ENCODE measurements around the gene TNS3. TPM values are rescaled to one million over a fixed set of nuclear protein-coding genes. Genes with fewer than 3 reads are reported as not detected.

The TNS3 gene
- total RNA-seq, 1 donor from 2014 or later: 426 TPM

DNA sequence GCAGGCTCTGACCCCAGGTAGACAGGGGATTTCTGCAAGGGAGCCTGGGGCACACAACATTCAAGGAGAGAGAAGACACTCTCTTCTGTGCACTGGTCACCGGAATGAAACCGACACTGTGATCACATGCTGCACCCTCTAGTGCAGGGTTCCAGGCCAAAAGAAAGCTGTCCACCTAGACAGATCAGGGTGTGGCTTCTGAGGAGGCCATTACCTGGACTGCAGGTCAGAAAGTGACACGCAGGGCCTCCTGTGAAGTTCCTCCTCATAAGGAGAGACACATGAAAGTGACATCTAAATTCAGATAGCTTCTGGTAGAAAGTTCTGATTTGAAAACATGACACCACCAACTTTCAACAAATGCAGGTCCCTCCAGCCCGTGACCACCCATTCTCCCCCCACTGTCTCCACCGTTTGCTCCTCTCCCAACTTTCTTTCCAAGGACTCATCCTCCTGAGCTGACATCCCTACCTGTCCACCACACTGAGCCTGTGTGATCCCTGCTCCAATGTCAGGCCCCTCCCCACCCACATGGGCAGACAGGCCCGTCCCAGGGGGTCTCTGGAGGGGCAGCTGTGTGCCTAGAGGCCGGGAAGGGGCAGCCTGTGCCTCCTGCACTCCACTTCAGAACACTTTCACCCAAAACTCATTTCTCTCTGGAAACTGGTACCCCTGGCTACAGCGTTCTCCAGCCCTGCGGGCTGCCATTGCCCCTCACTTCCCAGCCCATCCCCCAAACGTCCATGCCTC lies 198.0 kb downstream of the TNS3 start:
- Mint-ChIP-seq H3K36me3 (ENCODE audit: low read depth) (peaks cover 48% of the 10 kb centered on the region), H3K9me3 (ENCODE audit: low read depth) (no peaks in the 10 kb centered on the region), H3K4me1 (ENCODE audit: low read depth) (peaks cover 81% of the 10 kb centered on the region), H3K4me3 (ENCODE audit: unreplicated experiment) (no peak overlapping the region), H3K27me3 (ENCODE audit: low read depth) (no peaks in the 10 kb centered on the region), H3K27ac (ENCODE audit: unreplicated experiment) (peak overlapping the region; percentile 64)
- TF ChIP-seq, protein P1, sequence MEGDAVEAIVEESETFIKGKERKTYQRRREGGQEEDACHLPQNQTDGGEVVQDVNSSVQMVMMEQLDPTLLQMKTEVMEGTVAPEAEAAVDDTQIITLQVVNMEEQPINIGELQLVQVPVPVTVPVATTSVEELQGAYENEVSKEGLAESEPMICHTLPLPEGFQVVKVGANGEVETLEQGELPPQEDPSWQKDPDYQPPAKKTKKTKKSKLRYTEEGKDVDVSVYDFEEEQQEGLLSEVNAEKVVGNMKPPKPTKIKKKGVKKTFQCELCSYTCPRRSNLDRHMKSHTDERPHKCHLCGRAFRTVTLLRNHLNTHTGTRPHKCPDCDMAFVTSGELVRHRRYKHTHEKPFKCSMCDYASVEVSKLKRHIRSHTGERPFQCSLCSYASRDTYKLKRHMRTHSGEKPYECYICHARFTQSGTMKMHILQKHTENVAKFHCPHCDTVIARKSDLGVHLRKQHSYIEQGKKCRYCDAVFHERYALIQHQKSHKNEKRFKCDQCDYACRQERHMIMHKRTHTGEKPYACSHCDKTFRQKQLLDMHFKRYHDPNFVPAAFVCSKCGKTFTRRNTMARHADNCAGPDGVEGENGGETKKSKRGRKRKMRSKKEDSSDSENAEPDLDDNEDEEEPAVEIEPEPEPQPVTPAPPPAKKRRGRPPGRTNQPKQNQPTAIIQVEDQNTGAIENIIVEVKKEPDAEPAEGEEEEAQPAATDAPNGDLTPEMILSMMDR (IDR thresholded peaks at IDR 0.05): no peak
- no peak for DNase-seq (ENCODE audit: low spot score)

GRCh38 chr7:47383072-47383471 lies 198.8 kb downstream of the TNS3 start:
- no peaks in the 10 kb centered on the region for H3K27me3 Mint-ChIP-seq (ENCODE audit: low read depth)

DNA sequence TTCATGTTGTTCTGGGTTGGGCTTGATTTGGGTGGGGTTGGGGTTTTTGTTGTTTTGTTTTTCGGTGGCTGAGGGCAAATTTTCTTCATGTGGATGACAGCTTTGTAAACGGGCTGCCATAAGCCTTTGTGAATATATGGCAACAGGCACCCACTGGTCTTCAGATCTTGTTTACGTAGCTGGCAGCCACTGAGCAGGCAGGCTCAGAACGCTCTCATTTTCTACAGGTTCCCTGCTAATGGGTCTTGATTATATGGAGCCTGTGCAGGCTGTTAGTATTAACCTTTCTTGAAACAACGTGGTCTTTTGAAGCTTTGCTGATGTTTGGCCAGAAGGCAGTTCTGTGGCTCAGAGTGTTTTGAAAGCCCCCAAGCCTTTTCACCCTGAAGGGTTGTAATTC lies 199.7 kb downstream of the TNS3 start:
- DNase-seq (ENCODE audit: low spot score): no peak
- Mint-ChIP-seq H3K27ac (ENCODE audit: unreplicated experiment) (peak overlapping the region; percentile 33), H3K27me3 (ENCODE audit: low read depth) (no peaks in the 10 kb centered on the region), H3K4me3 (ENCODE audit: unreplicated experiment) (no peak overlapping the region), H3K9me3 (ENCODE audit: low read depth) (no peaks in the 10 kb centered on the region), H3K36me3 (ENCODE audit: low read depth) (peaks cover 47% of the 10 kb centered on the region), H3K4me1 (ENCODE audit: low read depth) (peaks cover 93% of the 10 kb centered on the region)
- TF ChIP-seq, protein P1 (IDR thresholded peaks at IDR 0.05): no peak

More at GRCh38 chr7:47383072-47383471, 198.8 kb downstream of the TNS3 start:
- Mint-ChIP-seq H3K4me3 (ENCODE audit: unreplicated experiment) (no peak overlapping the region), H3K27ac (ENCODE audit: unreplicated experiment) (peak overlapping the region; percentile 45), H3K36me3 (ENCODE audit: low read depth) (peaks cover 47% of the 10 kb centered on the region), H3K9me3 (ENCODE audit: low read depth) (no peaks in the 10 kb centered on the region), H3K4me1 (ENCODE audit: low read depth) (peaks cover 86% of the 10 kb centered on the region)
- DNase-seq (ENCODE audit: low spot score): no peak
- TF ChIP-seq, protein P1 (IDR thresholded peaks at IDR 0.05): peak; percentile 24

DNA sequence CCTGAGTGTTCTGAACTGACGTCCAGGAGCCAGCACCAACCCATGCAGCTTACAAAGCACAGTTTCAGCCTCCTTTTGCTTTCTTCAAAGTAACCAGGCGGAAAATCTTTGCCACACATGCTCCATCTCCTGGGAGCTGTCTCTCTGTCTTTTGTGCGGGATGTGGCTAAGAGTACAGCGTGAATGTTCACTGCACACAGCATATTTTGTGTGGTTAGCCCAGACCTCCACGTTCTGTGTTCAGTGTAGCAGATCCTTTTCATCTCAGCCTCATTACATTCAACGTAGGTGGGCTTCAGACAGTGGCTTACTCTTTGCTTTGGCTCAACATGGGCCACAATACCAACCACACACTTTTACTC lies 200.8 kb downstream of the TNS3 start:
- peaks cover 43% of the 10 kb centered on the region for H3K36me3 Mint-ChIP-seq (ENCODE audit: low read depth)
- H3K27ac Mint-ChIP-seq (ENCODE audit: unreplicated experiment): peak overlapping the region; percentile 80
- H3K4me1 Mint-ChIP-seq (ENCODE audit: low read depth): peaks cover 95% of the 10 kb centered on the region
- no peak overlapping the region for H3K4me3 Mint-ChIP-seq (ENCODE audit: unreplicated experiment)
- H3K9me3 Mint-ChIP-seq (ENCODE audit: low read depth): no peaks in the 10 kb centered on the region
- TF ChIP-seq, protein P1 (IDR thresholded peaks at IDR 0.05): no peak
- H3K27me3 Mint-ChIP-seq (ENCODE audit: low read depth): no peaks in the 10 kb centered on the region
- DNase-seq (ENCODE audit: low spot score): no peak

DNA sequence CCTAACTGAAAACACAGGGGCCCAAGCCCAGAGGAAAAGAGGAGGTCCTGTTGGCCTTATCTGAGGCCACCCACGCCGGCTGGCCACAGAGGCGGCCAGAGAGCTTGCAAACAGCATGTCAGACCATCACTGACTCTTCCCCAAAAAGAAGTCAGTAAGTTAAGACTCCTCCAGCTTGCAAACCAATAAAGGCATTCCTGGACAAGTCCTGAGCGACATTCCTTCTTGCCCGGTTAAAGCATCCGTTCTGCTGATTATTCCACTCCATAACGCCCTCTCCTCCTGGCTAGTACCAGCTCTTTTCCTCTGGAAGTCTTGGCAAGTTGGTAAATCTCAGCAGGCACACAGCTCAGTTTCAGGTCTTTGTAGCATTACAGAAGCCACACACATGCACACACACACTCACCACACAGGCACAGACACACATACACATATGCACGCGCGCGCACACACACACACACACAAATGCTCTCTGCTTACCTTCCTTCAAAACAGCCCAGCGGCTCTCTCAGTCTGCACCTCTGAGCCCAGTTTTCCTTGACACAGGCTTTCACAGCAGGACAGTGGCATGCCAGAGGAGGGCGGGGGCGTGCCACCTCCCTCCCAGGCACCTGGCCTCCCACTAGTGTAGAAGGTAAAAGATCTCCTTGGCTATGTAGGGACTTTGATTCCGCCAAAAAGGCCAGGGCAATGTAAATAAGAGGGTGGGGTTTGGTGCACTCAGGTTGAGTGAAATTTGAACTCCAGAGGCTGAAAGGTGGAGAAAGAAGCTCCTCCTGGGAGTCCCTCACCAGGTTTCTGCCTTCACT lies 201.4 kb downstream of the TNS3 start:
- H3K27me3 Mint-ChIP-seq (ENCODE audit: low read depth): no peaks in the 10 kb centered on the region
- TF ChIP-seq, protein P1 (IDR thresholded peaks at IDR 0.05): no peak
- no peak overlapping the region for H3K4me3 Mint-ChIP-seq (ENCODE audit: unreplicated experiment)
- H3K36me3 Mint-ChIP-seq (ENCODE audit: low read depth): peaks cover 43% of the 10 kb centered on the region
- H3K9me3 Mint-ChIP-seq (ENCODE audit: low read depth): no peaks in the 10 kb centered on the region
- peaks cover 95% of the 10 kb centered on the region for H3K4me1 Mint-ChIP-seq (ENCODE audit: low read depth)
- no peak for DNase-seq (ENCODE audit: low spot score)
- H3K27ac Mint-ChIP-seq (ENCODE audit: unreplicated experiment): peak overlapping the region; percentile 80

Measured in chondrocyte (in vitro differentiated cells).